ENCODE measurements around the gene PPP1R3E.
"Not testable (repeated sequence)": the region's sequence is repeated elsewhere in the genome, so short reads cannot be mapped to it uniquely, and the experiment has no call there.

Gene PPP1R3E

GRCh38 chr14:23302290-23303225, at the start of gene PPP1R3E:
Gene PPP1R3E, minus strand, starts transcription at chr14:23302859. Its CDS starts 283 bp downstream, at chr14:23302576.
- DNase-seq: peak; percentile 85

GRCh38 chr14:23351681-23352505, 49.2 kb upstream of the PPP1R3E start:
- no peak for DNase-seq

- DNase-seq: no peak
These were observed 46.6 kb upstream of the PPP1R3E start for GRCh38 chr14:23349156-23349845.

- no peak for DNase-seq
These were observed 45.6 kb upstream of the PPP1R3E start for GRCh38 chr14:23348297-23348655.

GRCh38 chr14:23347406-23348296, 45.0 kb upstream of the PPP1R3E start:
- no peak for DNase-seq

- DNase-seq: no peak
These were observed 44.2 kb upstream of the PPP1R3E start for GRCh38 chr14:23346693-23347405.

GRCh38 chr14:23345987-23346692, 43.5 kb upstream of the PPP1R3E start:
- no peak for DNase-seq

GRCh38 chr14:23344481-23344880, 41.8 kb upstream of the PPP1R3E start:
- DNase-seq: no peak

- DNase-seq: no peak
These were observed 37.0 kb upstream of the PPP1R3E start for GRCh38 chr14:23339506-23340268.

- no peak for DNase-seq
These were observed 33.0 kb upstream of the PPP1R3E start for GRCh38 chr14:23335623-23336022.

GRCh38 chr14:23327947-23328744, 25.5 kb upstream of the PPP1R3E start:
- peak; percentile 78 for DNase-seq

GRCh38 chr14:23326491-23327332, 24.1 kb upstream of the PPP1R3E start:
- no peak for DNase-seq

- DNase-seq: not testable (repeated sequence)
These were observed 23.1 kb upstream of the PPP1R3E start for GRCh38 chr14:23325746-23326145.

- no peak for DNase-seq
These were observed 22.3 kb upstream of the PPP1R3E start for GRCh38 chr14:23324993-23325392.

- no peak for DNase-seq
These were observed 21.8 kb upstream of the PPP1R3E start for GRCh38 chr14:23324455-23324846.

GRCh38 chr14:23323838-23324454, 21.3 kb upstream of the PPP1R3E start:
- no peak for DNase-seq

Measured in activated CD4-positive, alpha-beta T cell treated with anti-CD3 and anti-CD28 coated beads, Interleukin-2, amount 50 U/mL, for 16 hours (primary cell).